ENCODE data around the gene PAN2. TPM values are rescaled to one million over a fixed set of nuclear protein-coding genes. Genes with fewer than 3 reads are reported as not detected.

The PAN2 gene
- total RNA-seq, 4 donors from 2014 or later, result 29.9 to 47.3 (median 31.7) TPM

- TF ChIP-seq CTCF (IDR thresholded peaks at IDR 0.05; ENCODE audit: low read depth), result no peak
These were observed 4.0 kb upstream of the PAN2 start for GRCh38 chr12:56337753-56338251.

GRCh38 chr12:56336361-56337167 is 2.8 kb upstream of the PAN2 start:
- TF ChIP-seq CTCF (IDR thresholded peaks at IDR 0.05; ENCODE audit: low read depth), result no peak

GRCh38 chr12:56334490-56334793 is 642 bp upstream of the PAN2 start:
- TF ChIP-seq CTCF (IDR thresholded peaks at IDR 0.05; ENCODE audit: low read depth), result no peak

DNA sequence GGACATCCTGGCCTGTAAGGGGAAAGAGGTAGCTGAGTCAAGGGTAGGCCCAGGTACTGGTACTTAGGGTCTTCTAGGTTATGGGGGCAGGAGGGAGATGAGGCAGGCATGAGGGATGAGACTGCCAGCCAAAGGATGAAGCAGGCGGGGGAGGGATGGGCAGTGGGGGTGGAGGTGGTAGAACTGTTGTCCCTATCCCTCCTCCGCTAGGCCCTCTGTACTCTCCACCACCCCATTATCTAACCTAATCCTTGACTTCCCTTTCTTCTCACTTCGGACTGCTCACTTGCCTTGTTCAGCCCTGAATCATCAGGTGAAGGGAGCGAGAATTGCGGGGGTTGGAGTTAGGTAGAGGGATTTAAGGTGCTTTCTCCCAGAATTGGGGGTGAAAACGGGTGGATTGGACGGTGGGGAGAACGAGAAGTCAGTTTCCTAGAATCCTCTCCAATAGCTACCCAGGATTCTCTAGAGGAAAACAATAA is 562 bp downstream of the PAN2 start:
- TF ChIP-seq CTCF (IDR thresholded peaks at IDR 0.05; ENCODE audit: low read depth), result no peak

- no peak for TF ChIP-seq CTCF (IDR thresholded peaks at IDR 0.05; ENCODE audit: low read depth)
These were observed 1.1 kb downstream of the PAN2 start for GRCh38 chr12:56332512-56333196.

GRCh38 chr12:56330936-56331490 is 2.8 kb downstream of the PAN2 start:
- TF ChIP-seq CTCF (IDR thresholded peaks at IDR 0.05; ENCODE audit: low read depth), result no peak

GRCh38 chr12:56326533-56326932 is 7.3 kb downstream of the PAN2 start:
- no peak for TF ChIP-seq CTCF (IDR thresholded peaks at IDR 0.05; ENCODE audit: low read depth)
